ENCODE results near the gene RIPK1.

Gene RIPK1

GRCh38 chr6:3157131-3157933, 89.0 kb downstream of the RIPK1 start, which contains the start of gene TUBB2A:
Gene TUBB2A (minus strand): TSS chr6:3157544. CDS start chr6:3157463, 81 bp downstream.
- Histone ChIP-seq H3K27ac (ENCODE audit: low read depth, low read length) (peak within 1 kb of the TSS; percentile 100), H3K9me3 (ENCODE audit: low read length) (no peaks in the 10 kb centered on the region), H3K36me3 (ENCODE audit: insufficient read depth, low read length) (peaks cover 18% of the 10 kb centered on the region), H3K27me3 (ENCODE audit: control insufficient read depth in 1 of 2, insufficient read depth in 2 of 2, low read length in 2 of 2) (no peaks in the 10 kb centered on the region), H3K4me1 (ENCODE audit: insufficient read depth, low read length) (peaks cover 11% of the 10 kb centered on the region), H3K4me3 (ENCODE audit: low read depth in 1 of 2, low read length in 2 of 2) (peak within 1 kb of the TSS; percentile 88 to 99), H3K9ac (ENCODE audit: low read length) (peak within 1 kb of the TSS; percentile 80)

- Histone ChIP-seq H3K9me3 (ENCODE audit: low read length) (no peaks in the 10 kb centered on the region), H3K9ac (ENCODE audit: low read length) (no peak overlapping the region), H3K27me3 (ENCODE audit: control insufficient read depth in 1 of 2, insufficient read depth in 2 of 2, low read length in 2 of 2) (no peaks in the 10 kb centered on the region), H3K4me3 (ENCODE audit: low read depth in 1 of 2, low read length in 2 of 2) (no peak overlapping the region), H3K36me3 (ENCODE audit: insufficient read depth, low read length) (peaks cover 7% of the 10 kb centered on the region), H3K27ac (ENCODE audit: low read depth, low read length) (peak overlapping the region; percentile 10), H3K4me1 (ENCODE audit: insufficient read depth, low read length) (peaks cover 15% of the 10 kb centered on the region)
Measured at GRCh38 chr6:3159805-3160781, 91.8 kb downstream of the RIPK1 start.

GRCh38 chr6:3162067-3162497, 93.8 kb downstream of the RIPK1 start:
- H3K4me3 ChIP-seq (ENCODE audit: low read depth in 1 of 2, low read length in 2 of 2): peak overlapping the region; percentile 72 to 76
- H3K36me3 ChIP-seq (ENCODE audit: insufficient read depth, low read length): no peaks in the 10 kb centered on the region
- no peaks in the 10 kb centered on the region for H3K9me3 ChIP-seq (ENCODE audit: low read length)
- no peaks in the 10 kb centered on the region for H3K27me3 ChIP-seq (ENCODE audit: control insufficient read depth in 1 of 2, insufficient read depth in 2 of 2, low read length in 2 of 2)
- H3K27ac ChIP-seq (ENCODE audit: low read depth, low read length): peak overlapping the region; percentile 76
- H3K9ac ChIP-seq (ENCODE audit: low read length): peak overlapping the region; percentile 61
- peaks cover 9% of the 10 kb centered on the region for H3K4me1 ChIP-seq (ENCODE audit: insufficient read depth, low read length)

GRCh38 chr6:3162565-3163247, 94.4 kb downstream of the RIPK1 start:
- H3K4me3 ChIP-seq (ENCODE audit: low read depth in 1 of 2, low read length in 2 of 2): peak overlapping the region; percentile 72 to 76
- peak overlapping the region; percentile 76 for H3K27ac ChIP-seq (ENCODE audit: low read depth, low read length)
- no peaks in the 10 kb centered on the region for H3K27me3 ChIP-seq (ENCODE audit: control insufficient read depth in 1 of 2, insufficient read depth in 2 of 2, low read length in 2 of 2)
- peak overlapping the region; percentile 61 for H3K9ac ChIP-seq (ENCODE audit: low read length)
- peaks cover 9% of the 10 kb centered on the region for H3K4me1 ChIP-seq (ENCODE audit: insufficient read depth, low read length)
- no peaks in the 10 kb centered on the region for H3K9me3 ChIP-seq (ENCODE audit: low read length)
- no peaks in the 10 kb centered on the region for H3K36me3 ChIP-seq (ENCODE audit: insufficient read depth, low read length)

- H3K4me1 ChIP-seq (ENCODE audit: insufficient read depth, low read length): peaks cover 9% of the 10 kb centered on the region
- H3K36me3 ChIP-seq (ENCODE audit: insufficient read depth, low read length): no peaks in the 10 kb centered on the region
- H3K9ac ChIP-seq (ENCODE audit: low read length): no peak overlapping the region
- peak overlapping the region; percentile 52 to 76 for H3K4me3 ChIP-seq (ENCODE audit: low read depth in 1 of 2, low read length in 2 of 2)
- no peaks in the 10 kb centered on the region for H3K9me3 ChIP-seq (ENCODE audit: low read length)
- H3K27ac ChIP-seq (ENCODE audit: low read depth, low read length): no peak overlapping the region
- no peaks in the 10 kb centered on the region for H3K27me3 ChIP-seq (ENCODE audit: control insufficient read depth in 1 of 2, insufficient read depth in 2 of 2, low read length in 2 of 2)
Measured at GRCh38 chr6:3163248-3163594, 94.9 kb downstream of the RIPK1 start.

GRCh38 chr6:3164388-3164787, 96.1 kb downstream of the RIPK1 start:
- Histone ChIP-seq H3K4me1 (ENCODE audit: insufficient read depth, low read length) (peaks cover 5% of the 10 kb centered on the region), H3K4me3 (ENCODE audit: low read depth in 1 of 2, low read length in 2 of 2) (no peak overlapping the region), H3K27me3 (ENCODE audit: control insufficient read depth in 1 of 2, insufficient read depth in 2 of 2, low read length in 2 of 2) (no peaks in the 10 kb centered on the region), H3K36me3 (ENCODE audit: insufficient read depth, low read length) (no peaks in the 10 kb centered on the region), H3K9ac (ENCODE audit: low read length) (no peak overlapping the region), H3K9me3 (ENCODE audit: low read length) (no peaks in the 10 kb centered on the region), H3K27ac (ENCODE audit: low read depth, low read length) (no peak overlapping the region)
